Thyroid gland (tissue), 4 donors: ENCODE measurements around the gene FBXO31.

Experiments used
- POLR2A ChIP-seq, 2 donors: fragments of 450-650 bp; IDR thresholded peaks; one replicate each; pipeline ENCODE4 v1.6.1; 2017; ENCODE audit warnings: antibody characterized with exemption in 2 of 2, mild to moderate bottlenecking in 2 of 2, moderate library complexity in 1 of 2
- TF ChIP-seq, protein P1 (sequence below), 6 experiments: fragments of 200-600 bp in 3 of 6; fragments of 450-650 bp in 3 of 6; sonication (generic) in 3 of 6; IDR thresholded peaks; one replicate each; pipeline ENCODE4 v1.5.1; 2016 to 2019; ENCODE audit warnings: antibody characterized with exemption in 6 of 6, mild to moderate bottlenecking in 2 of 6, inconsistent platforms in 1 of 6, moderate library complexity in 1 of 6

DNA sequence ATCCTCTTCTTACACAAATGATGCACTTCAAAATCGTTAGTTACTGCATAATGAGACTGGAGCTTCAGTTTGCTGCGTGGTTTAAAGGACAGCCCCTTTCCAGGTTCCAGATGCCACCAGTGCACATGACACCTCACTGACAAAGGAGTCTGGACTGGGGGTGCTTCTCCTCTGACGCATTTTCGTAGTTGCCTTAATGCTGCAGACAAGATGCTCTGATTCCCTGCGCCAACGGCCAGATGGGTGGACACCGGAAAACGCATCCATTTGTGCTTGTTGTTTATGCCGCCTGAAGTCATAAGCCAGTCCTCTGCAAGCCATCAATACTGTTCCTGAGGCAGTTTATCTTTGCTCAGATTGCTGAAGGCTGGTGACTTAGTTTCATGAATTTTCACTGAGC is 16.0 kb downstream of the FBXO31 start:
- TF ChIP-seq, protein P1, sequence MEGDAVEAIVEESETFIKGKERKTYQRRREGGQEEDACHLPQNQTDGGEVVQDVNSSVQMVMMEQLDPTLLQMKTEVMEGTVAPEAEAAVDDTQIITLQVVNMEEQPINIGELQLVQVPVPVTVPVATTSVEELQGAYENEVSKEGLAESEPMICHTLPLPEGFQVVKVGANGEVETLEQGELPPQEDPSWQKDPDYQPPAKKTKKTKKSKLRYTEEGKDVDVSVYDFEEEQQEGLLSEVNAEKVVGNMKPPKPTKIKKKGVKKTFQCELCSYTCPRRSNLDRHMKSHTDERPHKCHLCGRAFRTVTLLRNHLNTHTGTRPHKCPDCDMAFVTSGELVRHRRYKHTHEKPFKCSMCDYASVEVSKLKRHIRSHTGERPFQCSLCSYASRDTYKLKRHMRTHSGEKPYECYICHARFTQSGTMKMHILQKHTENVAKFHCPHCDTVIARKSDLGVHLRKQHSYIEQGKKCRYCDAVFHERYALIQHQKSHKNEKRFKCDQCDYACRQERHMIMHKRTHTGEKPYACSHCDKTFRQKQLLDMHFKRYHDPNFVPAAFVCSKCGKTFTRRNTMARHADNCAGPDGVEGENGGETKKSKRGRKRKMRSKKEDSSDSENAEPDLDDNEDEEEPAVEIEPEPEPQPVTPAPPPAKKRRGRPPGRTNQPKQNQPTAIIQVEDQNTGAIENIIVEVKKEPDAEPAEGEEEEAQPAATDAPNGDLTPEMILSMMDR (IDR thresholded peaks at IDR 0.05): no peak
- no peak for TF ChIP-seq POLR2A (IDR thresholded peaks at IDR 0.05)
